GM18508 (cell line): ENCODE data around the gene TAX1BP1.

Experiments
- ATAC-seq: cut with Tn5 transposase; IDR thresholded peaks from one replicate; pipeline ENCODE4 v1.9.1; 2021; ENCODE audit warnings: moderate number of reproducible peaks; ENCODE audit not compliant: insufficient read depth, unreplicated experiment

TAX1BP1 gene

DNA sequence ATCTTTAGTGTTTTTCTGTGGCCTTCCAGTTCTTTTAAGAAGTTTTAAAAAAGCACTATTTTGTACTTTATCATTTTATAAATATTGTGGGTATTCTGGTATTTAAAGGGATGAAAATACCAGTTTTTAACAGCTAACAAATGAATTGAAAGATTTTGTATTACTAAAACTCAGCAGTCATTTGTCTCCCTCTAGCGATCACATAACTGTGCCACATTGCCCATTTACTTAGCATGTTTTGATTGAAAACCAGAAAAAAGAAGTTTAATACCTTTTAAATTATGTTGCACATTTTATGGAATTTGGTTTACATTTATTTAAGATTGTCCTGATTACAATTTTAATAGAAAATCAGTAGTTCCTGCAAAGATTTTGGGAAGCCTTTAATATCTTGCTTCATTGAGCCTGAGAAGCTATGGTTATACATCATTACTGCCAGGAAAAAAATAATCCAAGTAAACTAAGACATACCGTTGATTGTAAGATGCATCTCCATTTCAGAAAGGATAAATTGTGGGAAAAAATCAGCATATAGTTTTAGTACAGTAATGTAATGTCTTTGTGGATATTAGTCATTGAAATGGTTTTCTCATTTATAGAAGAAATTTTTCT, 34.9 kb downstream of the TAX1BP1 start:
- no peak for ATAC-seq

DNA sequence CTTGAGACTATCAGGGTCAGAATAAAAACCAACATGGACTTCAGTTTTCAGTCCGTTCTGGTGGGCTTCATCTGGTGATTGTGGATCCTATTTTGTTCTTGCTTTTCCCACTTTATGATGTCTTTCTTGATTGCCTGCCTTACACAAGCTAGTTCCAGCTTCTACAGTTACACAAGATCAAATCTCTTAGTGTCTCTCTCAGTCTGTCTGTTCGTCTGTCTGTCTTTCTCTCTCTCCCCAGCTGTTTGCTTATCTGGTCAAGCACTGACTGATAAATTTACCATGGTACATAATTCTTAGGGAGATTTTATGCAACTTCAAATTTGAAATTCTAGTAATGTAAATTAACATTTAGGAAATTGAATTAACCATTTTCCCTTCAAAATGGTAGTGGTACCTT, 35.8 kb downstream of the TAX1BP1 start:
- no peak for ATAC-seq

DNA sequence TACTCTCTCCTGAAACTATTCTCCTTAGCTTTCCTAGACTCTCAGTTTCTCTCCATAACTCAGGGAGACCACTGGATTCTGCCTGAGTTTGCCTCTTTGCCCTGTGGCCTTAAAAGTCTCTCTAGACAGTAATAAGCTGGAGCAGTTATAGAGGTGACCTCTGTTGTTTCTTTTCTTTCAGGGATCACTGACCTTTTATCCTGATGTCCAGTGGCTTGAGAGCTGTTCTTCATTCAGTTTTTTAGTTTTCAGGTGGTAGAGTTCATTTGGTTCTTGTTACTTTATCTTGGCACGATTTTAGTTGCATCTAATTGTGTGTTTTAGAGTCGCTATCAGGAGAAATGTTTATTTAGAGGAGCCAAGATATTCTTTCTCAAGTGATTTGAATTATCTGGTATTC, 37.7 kb downstream of the TAX1BP1 start:
- ATAC-seq = no peak

DNA sequence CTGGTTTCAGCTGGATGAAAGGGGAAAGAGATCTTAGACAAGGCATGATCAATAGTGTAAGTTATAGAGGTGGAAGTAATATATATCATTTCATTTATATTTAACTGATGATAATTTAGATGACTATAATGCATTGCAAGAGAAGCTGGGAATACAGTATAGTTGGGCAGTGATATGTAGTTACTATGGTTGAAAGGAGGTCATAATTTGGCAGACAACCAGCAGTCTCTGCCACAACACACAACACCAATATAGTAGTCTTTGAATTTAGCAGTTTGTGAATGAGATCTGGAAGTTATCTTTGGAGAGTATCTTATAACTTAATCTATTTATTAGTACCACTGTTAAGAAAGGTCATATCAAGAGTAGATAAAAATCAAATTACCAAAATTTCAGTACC, 39.9 kb downstream of the TAX1BP1 start:
- ATAC-seq = no peak

DNA sequence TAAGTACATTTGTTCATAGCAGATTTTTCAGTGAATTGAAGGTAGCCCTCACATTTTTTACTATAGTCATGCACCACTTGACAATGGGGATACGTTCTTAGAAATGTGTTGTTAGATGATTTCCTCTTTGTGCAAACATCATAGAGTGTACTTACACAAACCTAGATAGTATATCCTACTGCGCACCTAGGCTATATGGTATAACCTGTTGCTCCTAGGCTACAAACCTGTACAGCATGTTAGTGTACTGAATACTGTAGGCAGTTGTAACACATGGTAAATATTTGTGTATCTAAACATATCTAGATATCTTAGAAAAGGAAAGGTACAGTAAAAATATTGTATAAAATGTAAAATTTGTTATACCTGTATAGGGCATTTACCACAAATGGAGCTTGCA, 41.2 kb downstream of the TAX1BP1 start:
- no peak for ATAC-seq

DNA sequence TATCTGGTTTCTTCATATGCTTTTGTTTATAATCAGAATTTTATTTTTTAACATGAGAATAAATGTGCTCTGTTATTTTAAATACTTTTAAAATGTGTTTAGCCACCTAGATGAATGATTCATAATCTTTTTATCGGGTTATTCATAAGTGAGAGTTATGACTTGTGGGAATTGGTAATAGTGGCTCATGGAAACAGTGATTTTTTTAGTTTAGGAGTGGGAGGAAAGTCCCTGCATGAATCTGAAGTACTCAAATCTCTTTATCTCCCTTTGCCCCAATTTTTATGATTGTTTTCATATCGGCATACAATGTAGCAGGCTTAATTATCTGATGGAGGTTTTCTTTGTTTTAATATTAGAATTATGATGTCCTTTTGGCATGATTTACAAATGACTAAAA, 42.9 kb downstream of the TAX1BP1 start:
- no peak for ATAC-seq

DNA sequence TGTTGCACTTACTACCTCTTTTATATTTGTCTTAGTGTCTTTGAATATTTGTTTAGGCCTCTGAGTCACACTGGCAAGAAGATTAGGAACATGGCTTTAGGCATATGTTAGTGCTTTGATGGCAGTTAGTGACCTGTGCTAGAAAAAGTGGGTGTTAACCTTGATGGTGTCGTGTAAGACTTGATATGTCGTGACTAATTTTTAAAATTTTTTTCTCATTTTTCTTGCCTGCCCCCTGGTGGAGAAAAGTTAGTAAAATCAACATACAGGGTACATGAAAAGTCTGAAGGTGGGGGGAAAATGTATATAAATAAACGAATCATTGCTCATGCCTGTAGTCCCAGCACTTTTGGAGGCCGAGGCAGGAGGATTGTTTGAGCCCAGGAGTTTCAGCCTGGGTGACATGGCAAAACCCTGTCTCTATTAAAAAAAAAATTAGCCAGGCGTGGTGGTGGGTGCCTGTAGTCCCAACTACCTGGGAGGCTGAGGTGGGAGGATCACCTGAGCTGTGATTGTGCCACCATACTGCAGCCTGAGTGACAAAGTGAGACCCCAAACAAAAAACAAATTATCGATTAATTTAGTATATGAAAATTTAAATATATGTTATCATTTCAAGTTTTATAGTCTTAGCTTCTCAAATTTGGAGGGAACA, 44.6 kb downstream of the TAX1BP1 start:
- no peak for ATAC-seq

DNA sequence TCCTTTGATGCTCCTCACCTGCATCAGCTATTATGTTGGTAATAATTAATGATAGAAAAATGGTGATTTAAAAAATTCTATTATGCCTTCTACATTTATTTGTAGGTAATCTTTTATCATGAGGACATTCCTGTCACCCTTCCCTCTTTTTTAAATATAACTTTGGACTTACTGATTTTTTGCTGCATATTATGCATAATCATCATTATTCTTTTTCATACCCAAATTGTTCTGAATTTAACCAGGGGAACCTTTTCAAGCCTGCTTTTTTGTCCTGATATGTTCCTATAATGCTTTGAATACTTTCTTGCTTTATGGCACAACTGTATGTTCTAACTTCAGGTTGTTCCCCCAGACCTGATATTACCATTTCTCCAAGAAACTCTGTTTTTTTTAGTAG, 48.5 kb downstream of the TAX1BP1 start:
- ATAC-seq = no peak

DNA sequence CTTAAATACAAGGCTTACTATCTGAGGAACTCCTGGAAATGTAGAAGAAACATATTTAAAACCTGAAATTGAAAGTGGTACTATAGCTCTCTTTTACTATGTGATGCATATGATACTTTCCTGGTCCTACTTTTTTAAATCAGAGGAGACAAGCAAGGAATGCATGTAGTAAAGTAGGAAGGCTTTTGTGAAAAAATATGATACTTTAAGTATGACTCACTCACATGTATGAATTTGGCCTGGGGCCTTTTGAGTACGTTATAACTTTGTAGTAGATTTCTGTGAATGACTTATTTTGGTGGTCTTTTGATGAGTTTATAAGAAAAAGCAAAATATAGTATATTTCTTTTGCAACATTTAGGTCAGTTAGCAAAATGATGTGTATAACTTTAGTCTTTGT, 53.8 kb downstream of the TAX1BP1 start:
- ATAC-seq = no peak

DNA sequence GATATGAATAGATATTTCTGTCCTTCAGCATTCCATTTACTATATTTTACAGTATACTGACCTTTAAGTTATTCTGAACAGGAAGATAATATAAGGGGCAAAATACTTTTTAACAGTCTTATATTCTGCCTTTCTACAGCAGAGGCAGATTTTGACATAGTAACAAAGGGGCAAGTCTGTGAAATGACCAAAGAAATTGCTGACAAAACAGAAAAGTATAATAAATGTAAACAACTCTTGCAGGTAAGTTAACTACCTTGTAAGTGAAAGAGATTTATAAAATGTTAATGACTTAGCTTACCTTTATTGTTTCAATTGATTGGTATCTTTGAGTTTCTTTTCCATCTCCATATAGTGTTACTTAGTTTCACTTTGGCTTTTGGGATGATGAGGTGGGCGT, 56.0 kb downstream of the TAX1BP1 start:
- ATAC-seq = no peak

DNA sequence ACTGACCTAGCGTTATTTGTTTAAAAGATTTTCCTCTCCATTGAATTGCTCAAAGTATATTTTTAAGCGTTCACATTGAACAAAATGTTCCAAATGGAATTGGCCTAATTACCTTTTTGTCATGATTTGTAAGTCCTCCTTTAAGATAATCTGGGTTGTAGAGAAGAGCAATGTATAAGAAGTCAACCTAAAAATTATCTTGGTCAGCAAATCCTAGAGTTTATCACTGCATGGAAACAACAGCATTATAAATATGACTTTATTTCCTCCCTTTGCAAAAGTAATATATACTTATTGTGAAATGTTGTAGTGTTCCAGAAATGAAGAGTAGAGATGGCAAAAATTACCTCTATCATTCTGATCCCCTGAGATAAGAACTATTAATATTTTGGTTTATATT, 59.2 kb downstream of the TAX1BP1 start:
- ATAC-seq = no peak

DNA sequence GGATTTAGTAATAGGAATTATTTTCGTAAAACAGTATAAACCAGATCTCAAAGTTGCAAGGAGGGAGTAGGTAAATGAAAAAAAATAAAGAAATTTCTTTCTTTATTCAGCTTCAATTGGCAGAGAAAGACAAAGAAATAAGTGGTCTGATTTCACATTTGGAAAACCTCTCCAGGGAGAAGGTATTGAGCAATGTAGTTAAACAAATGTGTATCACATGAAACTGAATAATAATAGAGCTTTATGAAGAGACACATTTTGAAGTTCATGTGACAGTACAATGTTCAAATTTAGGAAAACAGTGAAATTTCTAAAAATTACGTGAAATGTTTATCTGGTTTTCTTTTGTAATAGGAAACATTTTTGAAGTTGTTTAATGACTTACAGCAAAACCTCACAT, 63.0 kb downstream of the TAX1BP1 start:
- ATAC-seq = no peak

DNA sequence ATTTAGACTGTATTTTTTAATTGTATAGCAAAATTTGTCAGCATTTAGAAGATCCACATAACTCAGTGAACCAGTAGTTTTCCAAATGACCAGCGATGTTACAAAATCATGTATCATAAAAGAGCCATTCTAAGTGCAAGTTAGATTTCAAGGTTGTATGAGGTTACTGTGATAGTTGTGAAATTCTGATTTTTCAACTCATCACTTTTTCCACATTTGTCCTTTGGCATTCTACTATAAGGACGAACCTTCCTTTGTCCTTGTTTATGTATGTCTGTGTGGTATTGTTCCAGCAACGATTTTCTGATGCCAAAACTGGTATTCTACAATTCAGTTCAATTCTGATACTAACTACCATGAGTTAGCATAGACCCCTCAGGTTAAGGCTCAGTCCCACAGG, 64.2 kb downstream of the TAX1BP1 start:
- no peak for ATAC-seq

DNA sequence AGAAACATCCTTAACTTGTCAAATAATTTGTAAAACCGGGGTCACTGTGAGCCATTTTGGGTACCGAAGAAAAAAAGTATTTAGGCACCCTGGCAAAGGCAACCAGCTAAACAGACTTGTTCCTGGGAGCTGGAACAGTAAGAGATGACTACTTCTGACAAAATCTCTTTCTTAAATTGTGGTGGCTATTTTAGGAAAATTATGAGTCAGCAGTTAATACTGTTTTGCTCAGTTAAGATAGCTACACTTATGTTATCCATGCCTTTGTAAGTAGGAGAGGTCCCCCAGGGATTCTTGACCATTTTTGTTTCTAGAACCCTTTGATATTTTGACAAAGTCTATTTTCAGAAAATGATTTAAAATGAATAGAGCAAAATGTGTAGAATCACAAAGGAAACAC, 68.7 kb downstream of the TAX1BP1 start:
- ATAC-seq = no peak

DNA sequence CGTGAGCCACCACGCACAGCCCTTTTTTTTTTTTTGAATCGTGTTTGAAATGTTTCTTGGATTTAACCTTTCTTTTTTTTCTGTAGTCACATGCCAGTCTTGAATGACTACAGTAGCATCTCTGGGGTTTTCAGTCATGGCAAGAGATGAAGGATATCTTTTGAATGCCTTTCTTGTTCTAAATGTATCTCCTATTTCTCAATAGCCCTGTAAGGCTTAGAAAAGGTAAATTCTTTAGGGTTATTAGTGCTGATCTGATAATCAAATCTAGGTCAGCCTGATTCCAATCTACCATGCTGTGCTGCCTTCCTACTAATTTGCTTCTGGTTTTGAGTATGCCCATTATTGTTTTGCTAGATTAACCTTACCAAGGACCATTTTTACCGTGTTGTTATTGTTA, 70.2 kb downstream of the TAX1BP1 start:
- no peak for ATAC-seq

DNA sequence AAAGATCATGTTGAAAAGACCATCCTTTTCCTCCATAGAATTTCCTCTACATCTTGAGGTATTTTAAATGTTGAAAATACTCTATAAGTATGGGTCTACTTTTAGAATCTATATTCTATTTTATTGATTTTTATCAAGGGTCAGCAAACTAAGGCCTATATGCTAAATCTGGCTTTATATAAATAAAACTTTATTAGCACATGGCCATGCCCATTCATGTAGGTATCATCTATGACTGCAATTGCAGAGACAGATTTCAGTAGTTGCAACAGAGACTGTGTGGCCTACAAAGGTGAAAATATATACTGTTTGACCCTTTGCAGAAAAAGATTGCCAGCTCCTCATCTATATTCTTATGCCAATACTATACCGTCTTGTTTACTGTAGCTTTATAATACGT, 72.7 kb downstream of the TAX1BP1 start:
- no peak for ATAC-seq

DNA sequence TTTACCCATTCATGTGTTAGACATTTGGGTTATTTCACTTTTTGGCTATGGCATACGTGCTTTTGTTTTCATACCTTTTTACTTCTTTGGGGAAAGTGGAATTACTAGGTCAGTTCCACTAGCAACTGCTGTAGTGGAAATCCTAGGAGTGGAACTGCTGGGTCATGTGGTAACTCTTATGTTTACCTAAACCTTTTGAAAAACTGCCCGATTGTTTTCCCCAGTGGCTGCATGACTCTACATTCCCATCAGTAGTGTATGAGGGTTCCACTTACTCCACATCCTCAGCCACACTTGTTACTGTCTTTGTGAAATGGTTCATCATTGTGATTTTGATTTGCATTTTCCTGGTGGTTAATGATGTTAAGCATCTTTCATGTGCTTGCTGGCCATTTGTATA, 82.3 kb downstream of the TAX1BP1 start:
- no peak for ATAC-seq

DNA sequence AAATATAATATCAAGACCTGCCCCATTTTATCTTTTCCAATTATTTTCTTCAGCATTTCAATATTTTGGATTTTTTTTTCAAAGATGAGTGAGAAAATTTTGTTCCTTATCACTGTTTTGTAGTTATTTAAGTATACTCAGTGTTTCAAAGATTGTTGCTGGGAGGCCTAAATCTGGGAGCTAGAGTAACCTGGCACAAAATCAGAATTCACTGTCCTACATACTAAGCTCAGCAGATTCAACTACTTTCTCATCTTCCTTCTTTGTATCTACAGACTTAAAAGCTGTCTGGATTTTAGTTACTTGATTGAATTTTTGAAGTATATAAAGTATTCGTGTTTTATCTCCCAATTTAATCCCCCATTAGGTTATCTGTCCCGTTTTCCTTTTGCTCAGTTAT, 85.9 kb downstream of the TAX1BP1 start:
- ATAC-seq = no peak

DNA sequence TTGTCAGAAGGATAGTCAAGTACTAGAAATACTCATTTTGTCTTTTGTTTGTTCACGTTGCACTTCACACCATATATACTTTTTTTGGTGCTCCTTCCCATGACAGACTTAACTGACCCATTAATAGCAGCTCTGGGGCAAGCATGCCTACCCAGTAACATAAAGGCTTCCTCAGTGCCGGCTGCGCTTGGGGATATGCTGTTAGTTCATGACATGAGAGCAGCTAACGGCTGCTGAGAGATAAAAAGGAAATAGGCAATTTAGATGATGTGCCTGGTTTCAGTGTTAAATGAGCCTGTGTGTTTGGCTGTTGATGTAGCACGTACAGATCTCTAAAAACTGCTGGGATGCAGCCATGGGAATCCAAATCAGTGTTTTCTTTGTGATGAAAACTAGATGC, 86.4 kb downstream of the TAX1BP1 start:
- no peak for ATAC-seq

DNA sequence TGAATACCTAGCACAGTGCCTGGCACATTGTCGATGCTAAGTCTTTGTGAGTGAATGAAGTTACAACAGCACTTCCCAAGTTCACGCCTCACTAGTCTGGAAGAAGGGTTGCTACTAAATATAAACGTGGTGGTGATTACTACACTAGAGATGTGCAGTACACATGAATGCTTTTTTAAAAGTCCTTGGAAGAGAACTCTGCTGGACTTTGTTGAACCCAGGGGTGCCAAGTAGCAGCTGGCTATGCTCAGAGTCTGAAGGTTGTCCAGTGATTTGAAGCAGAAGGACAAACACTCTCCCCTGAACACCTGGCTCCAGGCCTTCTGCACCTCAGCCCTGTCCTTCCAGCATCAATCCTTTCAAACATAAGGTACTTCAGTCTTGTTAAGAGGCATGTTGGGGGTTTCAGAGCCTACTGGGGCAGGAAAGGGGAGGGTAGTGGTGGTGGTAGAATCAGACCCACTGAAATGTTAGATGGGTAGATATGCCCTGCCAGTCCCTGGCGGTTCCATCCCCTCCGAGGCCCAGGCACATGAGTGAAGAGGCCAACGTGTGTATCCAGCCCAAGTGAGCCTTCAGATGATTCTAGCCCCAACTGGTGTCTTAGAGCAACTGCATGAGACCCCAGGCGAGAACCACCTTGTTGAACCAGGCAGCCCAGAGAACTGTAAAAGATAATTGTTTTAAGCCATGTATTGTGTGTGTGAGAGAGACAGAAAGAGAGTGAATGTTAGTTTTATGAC, 94.4 kb downstream of the TAX1BP1 start:
- no peak for ATAC-seq

DNA sequence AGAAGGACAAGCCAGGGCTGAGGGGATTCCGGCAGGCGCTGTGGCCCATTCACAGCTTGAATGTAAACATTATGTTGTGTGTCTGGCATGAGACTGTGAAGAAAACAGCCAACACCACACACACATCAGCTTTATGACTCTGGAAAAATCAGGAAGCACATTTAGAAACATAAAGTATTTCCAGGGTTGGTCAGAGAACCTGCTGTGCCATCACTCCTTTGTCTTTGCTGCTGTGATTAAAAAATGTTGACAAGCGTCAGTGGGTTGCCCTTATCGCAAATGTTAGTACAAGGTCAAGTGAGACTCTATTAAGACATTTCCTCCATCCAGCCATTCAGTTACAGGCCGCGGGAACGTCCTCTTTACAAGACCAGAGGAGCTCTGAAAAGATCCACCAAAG, 95.4 kb downstream of the TAX1BP1 start:
- no peak for ATAC-seq

DNA sequence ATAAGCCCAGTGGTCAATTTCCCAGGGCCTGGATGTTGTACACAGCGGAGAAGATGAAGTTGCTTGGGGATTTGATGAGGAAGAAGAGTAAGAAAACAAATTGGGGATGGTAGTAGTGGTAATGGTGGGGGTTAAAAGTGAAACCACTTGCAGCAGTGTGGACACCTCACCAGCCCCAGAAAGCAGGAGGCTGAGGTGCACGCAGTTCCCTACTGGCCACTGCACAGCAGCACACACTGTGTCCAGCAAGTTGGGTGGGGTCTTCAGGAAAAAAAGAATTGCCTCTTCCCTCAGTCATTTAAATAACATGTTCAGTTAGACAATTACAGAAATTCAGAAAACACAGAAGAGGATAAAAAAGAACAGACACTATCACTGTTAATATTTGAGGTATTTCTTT, 96.6 kb downstream of the TAX1BP1 start:
- no peak for ATAC-seq
